ENCODE data around the gene AGPAT1.

The AGPAT1 gene

GRCh38 chr6:32170294-32170693, 5.6 kb downstream of the AGPAT1 start:
- no peak for DNase-seq (ENCODE audit: low read depth in 2 of 2)

DNA sequence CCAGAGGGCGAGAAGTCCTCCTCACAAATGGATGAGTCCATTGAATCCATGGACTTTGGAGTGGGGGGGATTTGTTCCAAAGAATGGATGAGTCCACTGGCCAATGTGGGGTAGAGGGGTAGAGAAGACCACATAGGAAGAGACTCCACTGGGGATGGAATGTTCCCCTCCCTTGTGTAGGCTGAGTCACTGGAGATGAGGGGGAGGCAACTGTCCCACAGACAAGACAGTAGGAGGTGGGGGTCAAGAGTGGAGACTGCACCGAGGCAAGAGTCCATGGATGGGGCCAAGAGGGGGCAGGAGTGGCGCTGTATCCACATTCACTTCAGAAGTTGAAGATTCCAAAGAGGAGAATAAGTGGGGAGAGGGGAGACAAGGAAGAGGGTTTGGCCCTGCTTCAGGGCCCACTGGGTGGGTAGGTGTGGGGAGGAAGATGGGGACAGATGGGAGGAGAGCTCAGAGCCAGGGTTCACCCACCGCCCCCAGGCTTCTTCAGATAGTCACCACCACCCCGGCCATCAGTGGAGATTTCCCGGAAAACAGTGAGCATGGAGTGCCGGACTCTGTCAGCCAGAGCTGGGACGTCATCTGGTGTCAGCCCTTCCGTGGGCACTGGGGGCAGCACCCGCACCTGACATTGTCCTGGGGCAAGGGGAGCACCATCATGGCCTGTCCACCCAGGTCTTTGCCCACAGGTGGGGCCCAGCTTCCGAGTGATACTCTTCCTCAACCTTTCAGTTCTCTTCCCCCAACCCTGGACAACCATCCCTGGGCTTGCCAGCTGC, 6.9 kb downstream of the AGPAT1 start:
- DNase-seq (ENCODE audit: low read depth in 2 of 2): no peak

DNA sequence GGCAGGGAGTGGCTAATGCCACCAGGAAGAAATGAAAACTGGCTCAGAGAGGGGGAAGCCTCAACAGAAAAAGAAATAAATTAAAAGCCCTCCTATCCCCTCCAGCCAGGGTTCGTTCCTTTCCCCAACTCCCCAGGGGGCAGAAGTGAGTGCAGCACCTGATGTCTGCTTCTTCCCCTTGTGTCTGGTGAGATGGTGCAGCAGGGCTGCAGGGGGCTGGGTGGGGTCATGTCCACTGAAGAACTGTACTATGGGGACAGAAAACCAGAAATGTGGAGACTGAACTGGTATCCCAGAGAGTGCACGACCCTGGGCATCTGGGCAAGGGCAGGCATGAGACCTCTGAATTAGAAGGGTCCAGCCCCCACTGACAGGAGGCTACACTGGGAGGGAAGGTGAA, 7.5 kb downstream of the AGPAT1 start:
- no peak for DNase-seq (ENCODE audit: low read depth in 2 of 2)

DNA sequence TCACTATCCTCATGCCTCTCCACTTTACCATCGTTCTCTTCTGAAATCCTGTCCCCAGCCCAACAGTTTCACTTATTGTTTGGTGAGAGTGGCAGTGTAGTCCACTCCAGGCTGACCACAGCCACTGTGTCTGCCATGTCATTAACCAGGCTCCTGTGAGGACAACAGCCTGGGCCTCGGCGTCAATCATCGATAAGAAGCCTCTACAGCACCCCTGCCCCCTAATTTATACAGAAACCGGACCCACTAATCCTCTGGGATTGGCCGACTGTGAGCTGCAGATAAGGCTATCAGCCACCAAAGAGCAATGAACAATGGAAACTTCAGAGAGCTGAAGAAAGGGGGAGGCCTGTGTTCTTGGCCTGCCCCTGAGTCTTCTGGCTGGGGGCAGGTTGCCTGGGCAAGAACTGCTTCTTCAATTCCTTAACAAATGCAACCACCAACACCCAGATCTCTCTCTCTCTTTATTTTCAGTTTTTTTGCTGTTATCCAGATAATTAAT, 8.1 kb downstream of the AGPAT1 start:
- no peak for DNase-seq (ENCODE audit: low read depth in 2 of 2)

DNA sequence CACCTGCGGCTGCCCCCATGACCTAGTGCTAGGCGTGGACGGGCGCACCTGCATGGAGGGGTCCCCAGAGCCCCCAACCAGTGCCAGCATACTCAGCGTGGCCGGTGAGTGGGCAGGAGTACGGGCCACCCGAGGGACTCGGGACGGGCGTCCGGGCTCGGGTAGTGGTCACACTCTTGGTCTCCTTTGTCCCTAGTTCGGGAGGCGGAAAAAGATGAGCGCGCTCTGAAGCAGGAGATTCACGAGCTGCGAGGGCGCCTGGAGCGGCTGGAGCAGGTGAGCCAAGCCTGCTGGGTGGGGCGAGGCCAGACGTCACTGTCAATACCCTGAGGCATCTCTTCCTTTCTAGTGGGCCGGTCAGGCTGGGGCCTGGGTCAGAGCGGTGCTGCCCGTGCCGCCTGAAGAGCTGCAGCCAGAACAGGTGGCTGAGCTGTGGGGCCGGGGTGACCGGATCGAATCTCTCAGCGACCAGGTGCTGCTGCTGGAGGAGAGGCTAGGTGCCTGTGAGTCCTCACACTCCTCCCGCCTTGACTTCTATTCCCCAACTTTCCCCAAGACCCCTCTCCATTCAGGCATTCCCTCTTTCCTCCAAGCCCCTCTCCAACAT, 8.6 kb downstream of the AGPAT1 start:
- DNase-seq (ENCODE audit: low read depth in 2 of 2): no peak

GRCh38 chr6:32166411-32167061, 9.3 kb downstream of the AGPAT1 start:
- DNase-seq (ENCODE audit: low read depth in 2 of 2): no peak

DNA sequence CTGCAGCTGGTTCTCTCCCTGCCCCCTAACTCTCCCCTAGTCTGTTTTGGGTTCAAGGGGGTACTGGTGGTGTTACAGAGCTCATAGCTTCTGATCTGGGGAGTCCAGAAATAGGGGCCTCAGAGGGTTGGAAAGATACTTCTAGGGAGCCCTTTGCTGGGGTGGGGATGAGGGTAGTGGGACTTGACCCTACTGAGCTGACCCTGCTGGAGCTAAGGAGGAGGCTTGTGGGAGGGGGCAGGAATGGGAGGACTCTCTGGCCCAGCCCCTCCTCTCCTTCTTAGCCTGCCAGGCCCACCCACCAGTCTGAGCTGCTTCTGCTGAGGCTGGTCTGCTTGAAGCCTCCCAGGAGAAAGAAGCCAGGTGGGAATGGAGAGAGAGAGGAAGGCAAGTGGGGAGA, 11.6 kb downstream of the AGPAT1 start, which contains the start of gene EGFL8:
TSS of gene EGFL8 (plus strand) at position 301 of the 400 bp plus-strand sequence. CDS start 1,571 bp downstream, outside the sequence.
- no peak for DNase-seq (ENCODE audit: low read depth in 2 of 2)

GRCh38 chr6:32163559-32164258, 12.2 kb downstream of the AGPAT1 start:
- no peak for DNase-seq (ENCODE audit: low read depth in 2 of 2)

- DNase-seq (ENCODE audit: low read depth in 2 of 2): no peak
Observed at GRCh38 chr6:32158052-32158451, 17.8 kb downstream of the AGPAT1 start.

DNA sequence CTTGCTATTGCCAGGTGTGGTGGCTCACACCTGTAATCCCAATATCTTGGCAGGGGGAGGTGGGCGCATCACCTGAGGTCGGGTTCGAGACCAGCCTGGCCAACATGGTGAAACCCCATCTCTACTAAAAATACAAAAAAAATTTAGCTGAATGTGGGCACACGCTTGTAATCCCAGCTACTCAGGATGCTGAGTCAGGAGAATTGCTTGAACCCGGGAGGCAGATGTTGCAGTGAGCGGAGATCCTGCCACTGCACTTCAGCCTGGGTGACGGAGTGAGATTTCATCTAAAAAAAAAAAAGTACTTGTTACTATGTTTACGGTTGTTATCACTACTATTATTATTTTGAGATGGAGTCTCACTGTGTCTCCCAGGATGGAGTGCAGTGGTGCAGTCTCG, 19.0 kb downstream of the AGPAT1 start:
- no peak for DNase-seq (ENCODE audit: low read depth in 2 of 2)

DNA sequence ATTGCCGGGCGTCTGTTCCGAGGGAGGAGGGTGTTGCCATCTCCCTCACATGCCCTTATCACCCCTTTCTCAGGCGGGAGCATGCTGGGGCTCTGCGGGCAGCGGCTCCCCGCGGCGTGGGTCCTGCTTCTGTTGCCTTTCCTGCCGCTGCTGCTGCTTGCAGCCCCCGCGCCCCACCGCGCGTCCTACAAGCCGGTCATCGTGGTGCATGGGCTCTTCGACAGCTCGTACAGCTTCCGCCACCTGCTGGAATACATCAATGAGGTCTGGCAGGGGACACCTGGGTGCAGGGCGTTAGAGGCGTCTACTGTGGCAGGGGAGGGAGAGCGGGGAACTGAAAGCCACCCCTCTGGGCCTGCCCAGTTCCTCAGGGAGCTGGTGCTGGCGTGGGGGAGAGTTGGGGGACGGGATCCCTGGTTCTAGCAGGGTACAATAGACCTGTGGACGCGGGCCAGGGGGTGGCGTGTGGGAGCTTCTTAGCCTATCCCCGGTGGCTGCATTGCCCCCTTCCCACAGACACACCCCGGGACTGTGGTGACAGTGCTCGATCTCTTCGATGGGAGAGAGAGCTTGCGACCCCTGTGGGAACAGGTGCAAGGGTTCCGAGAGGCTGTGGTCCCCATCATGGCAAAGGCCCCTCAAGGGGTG, 21.2 kb downstream of the AGPAT1 start:
- DNase-seq (ENCODE audit: low read depth in 2 of 2): peak; percentile 41 to 43

DNA sequence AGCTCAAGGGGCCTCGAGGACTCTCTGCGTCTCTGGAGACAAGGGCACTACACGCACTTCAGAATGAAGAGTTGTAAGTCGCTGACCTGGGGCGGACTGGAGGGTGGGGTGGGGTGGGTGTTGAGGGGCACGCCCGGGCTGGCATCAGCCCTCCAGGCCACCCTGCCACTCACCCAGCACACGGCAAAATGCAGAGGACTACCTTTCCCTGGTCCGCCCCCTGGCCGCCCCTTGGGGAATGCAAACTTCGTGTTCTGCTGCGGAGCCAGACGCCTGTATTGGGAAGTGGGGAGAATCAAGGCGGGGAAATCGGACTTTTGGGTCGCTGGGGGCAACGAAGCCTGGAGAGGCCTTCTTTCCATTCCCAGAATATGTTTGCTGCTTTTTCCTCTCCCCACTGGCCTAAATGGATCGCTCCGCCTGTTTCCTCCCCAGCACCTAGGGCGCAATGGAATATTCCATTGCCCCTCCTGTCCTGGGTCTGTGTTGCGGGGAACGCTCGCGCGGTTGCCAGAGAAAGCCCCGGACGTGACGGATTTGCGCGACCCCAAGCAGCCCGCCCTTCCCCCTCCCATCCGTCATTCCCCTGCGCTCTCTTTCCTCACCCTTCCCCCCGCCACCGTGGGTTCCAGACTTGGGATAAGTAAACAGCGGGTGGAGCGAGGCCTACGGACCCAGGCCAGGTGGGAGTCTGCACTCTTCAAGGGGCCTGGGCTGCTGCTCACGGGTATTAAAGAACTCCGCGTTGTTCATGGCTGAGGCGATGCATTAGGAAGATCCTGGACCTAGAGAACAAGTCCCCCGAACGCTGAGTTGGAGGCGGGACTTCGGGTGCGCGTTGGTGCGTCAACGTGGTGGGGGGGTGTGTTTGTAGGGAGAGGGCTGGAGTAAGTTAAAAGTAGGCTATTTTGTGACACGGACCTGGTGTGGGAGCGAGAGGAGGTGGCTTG, 22.0 kb downstream of the AGPAT1 start, which contains the start of gene PPT2:
TSS of gene PPT2 (plus strand) at position 578 of the 950 bp plus-strand sequence. CDS start 454 bp downstream, outside the sequence.
- peak; percentile 39 to 61 for DNase-seq (ENCODE audit: low read depth in 2 of 2)

DNA sequence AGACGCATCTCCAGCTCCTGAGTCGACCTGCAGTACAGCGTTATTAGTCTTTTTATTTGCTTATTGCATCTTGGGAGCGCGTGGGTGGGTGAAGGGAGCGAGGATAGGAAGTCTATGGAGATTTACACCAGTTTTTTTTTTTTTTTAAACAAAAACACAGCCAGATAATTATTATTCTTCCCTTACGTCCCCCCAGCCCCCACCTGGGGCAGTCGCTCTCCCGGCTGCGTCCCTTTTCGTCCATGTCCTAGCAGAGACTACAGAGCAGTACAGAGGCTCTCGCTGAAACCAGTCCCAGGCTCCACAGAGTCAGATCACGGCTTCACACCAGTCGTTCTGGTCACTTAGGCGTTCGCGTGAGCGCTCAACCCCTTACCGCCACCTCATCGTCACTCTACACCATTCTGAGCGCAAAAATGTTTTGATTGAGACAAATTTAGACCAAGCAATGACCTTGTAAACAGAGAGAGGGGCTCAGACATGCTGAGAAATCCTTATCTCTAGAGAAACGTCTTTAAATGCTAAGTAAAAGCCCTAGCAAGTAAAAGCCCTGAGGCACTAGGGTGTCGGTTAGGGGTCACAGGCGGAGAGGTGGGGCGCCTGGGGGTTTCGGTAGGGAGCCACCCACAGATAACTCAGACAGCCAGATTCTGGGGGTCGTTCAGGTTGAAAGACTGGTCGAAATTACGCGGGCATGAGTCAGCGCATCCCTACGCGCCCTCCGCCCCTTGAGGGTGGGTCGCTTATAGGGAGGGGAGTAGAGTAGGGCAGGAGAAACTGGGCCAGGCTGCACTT, 22.9 kb downstream of the AGPAT1 start:
- DNase-seq (ENCODE audit: low read depth in 2 of 2): no peak

- no peak for DNase-seq (ENCODE audit: low read depth in 2 of 2)
Observed at GRCh38 chr6:32151863-32152768, 23.8 kb downstream of the AGPAT1 start, which contains the start of gene PRRT1. PRRT1 (minus strand) TSS chr6:32151939; CDS start chr6:32151827, 112 bp downstream.

DNA sequence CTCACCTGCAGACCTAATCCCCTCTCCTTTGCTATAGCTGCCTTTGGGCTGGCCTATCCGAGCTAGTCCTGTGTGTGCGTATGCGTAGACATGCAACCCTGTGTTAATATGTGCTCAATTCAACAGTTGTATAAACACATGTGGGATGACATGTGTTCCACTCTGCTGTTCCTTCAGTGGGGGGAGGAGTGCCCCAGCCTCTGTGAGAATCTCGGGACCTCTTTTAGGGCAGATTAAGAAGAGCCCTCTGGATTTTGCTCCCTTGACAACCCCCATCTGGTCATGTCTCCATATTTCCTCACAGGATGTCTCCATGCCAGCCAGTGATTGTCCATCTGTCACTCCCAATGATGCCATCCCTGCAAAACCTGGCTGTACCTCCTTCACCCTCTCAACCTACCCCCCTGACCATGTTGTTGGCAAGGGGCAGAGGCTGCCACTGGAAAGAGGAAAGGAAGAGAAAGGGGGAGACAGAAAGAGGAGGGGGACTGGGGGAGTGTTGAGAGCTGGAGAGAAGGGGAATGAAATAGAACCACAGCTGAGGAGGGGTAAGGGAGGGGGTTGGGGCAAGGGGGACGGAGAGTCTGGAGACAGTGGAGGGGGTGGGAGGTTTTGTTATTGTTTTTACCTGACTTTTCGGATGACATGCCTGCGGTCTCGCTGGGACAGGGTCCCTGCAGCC, 24.6 kb downstream of the AGPAT1 start:
- DNase-seq (ENCODE audit: low read depth in 2 of 2): no peak

GRCh38 chr6:32149932-32150870, 25.7 kb downstream of the AGPAT1 start:
- DNase-seq (ENCODE audit: low read depth in 2 of 2): no peak
